ENCODE data around the gene DVL2.
A peak's percentile ranks its signal among the peaks of the same experiment; 100 is the strongest.

DVL2 gene

GRCh38 chr17:7215652-7216180 is 18.6 kb downstream of the DVL2 start:
- H3K4me3 ChIP-seq (ENCODE audit: low read depth, low read length) = peak overlapping the region; percentile 50
- TF ChIP-seq MAX (IDR thresholded peaks at IDR 0.05; ENCODE audit: low read depth, low read length) (peak; percentile 43; the same call in 1 of the 2 replicates), MYC (IDR thresholded peaks at IDR 0.05; ENCODE audit: low read depth, low read length) (no peak)
- DNase-seq (ENCODE audit: low read depth) = peak; percentile 65

- peak overlapping the region; percentile 50 for H3K4me3 ChIP-seq (ENCODE audit: low read depth, low read length)
- no peak for TF ChIP-seq CTCF (IDR thresholded peaks at IDR 0.05; ENCODE audit: low read depth, low read length)
- no peak for TF ChIP-seq MAX (IDR thresholded peaks at IDR 0.05; ENCODE audit: low read depth, low read length)
- no peak for TF ChIP-seq MYC (IDR thresholded peaks at IDR 0.05; ENCODE audit: low read depth, low read length)
- TF ChIP-seq POLR2A (IDR thresholded peaks at IDR 0.05; ENCODE audit: extremely low read depth, insufficient read length) = no peak
- no peak for DNase-seq (ENCODE audit: low read depth)
Observed at GRCh38 chr17:7215136-7215638, 19.1 kb downstream of the DVL2 start.

- peak; percentile 96 for DNase-seq (ENCODE audit: low read depth)
- H3K4me3 ChIP-seq (ENCODE audit: low read depth, low read length) = peak overlapping the region; percentile 50
- peak; percentile 49 for TF ChIP-seq CTCF (IDR thresholded peaks at IDR 0.05; ENCODE audit: low read depth, low read length)
- peak; percentile 73 for TF ChIP-seq MYC (IDR thresholded peaks at IDR 0.05; ENCODE audit: low read depth, low read length)
- peak; percentile 57 for TF ChIP-seq MAX (IDR thresholded peaks at IDR 0.05; ENCODE audit: low read depth, low read length)
- TF ChIP-seq POLR2A (IDR thresholded peaks at IDR 0.05; ENCODE audit: extremely low read depth, insufficient read length) = no peak
Observed at GRCh38 chr17:7214300-7215135, 19.8 kb downstream of the DVL2 start.

- DNase-seq (ENCODE audit: low read depth) = peak; percentile 78
Observed at GRCh38 chr17:7213895-7214299, 20.4 kb downstream of the DVL2 start.

GRCh38 chr17:7211491-7212273 is 22.6 kb downstream of the DVL2 start:
- TF ChIP-seq MYC (IDR thresholded peaks at IDR 0.05; ENCODE audit: low read depth, low read length) = no peak
- TF ChIP-seq CTCF (IDR thresholded peaks at IDR 0.05; ENCODE audit: low read depth, low read length) = no peak
- no peak for TF ChIP-seq MAX (IDR thresholded peaks at IDR 0.05; ENCODE audit: low read depth, low read length)
- TF ChIP-seq POLR2A (IDR thresholded peaks at IDR 0.05; ENCODE audit: extremely low read depth, insufficient read length) = no peak
- no peak for DNase-seq (ENCODE audit: low read depth)
- no peak overlapping the region for H3K4me3 ChIP-seq (ENCODE audit: low read depth, low read length)

More at GRCh38 chr17:7213895-7214299, 20.4 kb downstream of the DVL2 start:
- TF ChIP-seq MYC (IDR thresholded peaks at IDR 0.05; ENCODE audit: low read depth, low read length) (no peak), CTCF (IDR thresholded peaks at IDR 0.05; ENCODE audit: low read depth, low read length) (peak; percentile 50)
- H3K4me3 ChIP-seq (ENCODE audit: low read depth, low read length) = no peak overlapping the region

Data from NB4 (cell line).